ENCODE results near the gene TMEM169.

DNA sequence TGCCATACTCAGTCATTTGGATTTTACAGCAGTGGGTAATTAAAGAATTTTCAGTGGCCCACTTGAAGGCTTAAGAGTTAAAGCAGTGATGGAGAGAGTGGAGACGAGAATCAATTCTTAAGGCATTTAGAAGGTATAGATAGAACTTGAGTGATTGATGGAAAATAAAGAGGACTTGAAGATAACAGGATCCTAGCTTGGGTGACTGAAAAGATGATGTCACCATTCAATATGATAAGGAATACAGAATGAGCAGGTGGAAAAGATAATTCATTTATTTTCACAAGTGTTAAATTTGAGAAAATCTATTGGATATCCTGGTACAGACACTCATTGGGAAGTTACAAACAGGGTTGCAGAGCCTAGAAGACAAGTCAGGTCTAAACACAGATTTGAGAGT lies 62.7 kb downstream of the TMEM169 start:
- no peak for TF ChIP-seq CTCF (IDR thresholded peaks at IDR 0.05)
- TF ChIP-seq POLR2A (IDR thresholded peaks at IDR 0.05), result no peak
- no peak for TF ChIP-seq EP300 (IDR thresholded peaks at IDR 0.05)
- TF ChIP-seq POLR2AphosphoS5 (IDR thresholded peaks at IDR 0.05), result no peak
